ENCODE data around the gene POU2F2. TPM values are rescaled to one million over a fixed set of nuclear protein-coding genes. Genes with fewer than 3 reads are reported as not detected.

Gene POU2F2
- total RNA-seq, 2 donors from 2014 or later: 0.11 to 0.83 TPM

- H3K27me3 ChIP-seq: no peaks in the 10 kb centered on the region
- H3K27ac ChIP-seq: no peak overlapping the region
- DNase-seq (ENCODE audit: low spot score): no peak
- peaks cover 0 to 16% of the 10 kb centered on the region in 2 donors for H3K4me1 ChIP-seq
- H3K36me3 ChIP-seq: peaks cover 46% of the 10 kb centered on the region
- H3K9me3 ChIP-seq: no peaks in the 10 kb centered on the region
- TF ChIP-seq, protein P1, sequence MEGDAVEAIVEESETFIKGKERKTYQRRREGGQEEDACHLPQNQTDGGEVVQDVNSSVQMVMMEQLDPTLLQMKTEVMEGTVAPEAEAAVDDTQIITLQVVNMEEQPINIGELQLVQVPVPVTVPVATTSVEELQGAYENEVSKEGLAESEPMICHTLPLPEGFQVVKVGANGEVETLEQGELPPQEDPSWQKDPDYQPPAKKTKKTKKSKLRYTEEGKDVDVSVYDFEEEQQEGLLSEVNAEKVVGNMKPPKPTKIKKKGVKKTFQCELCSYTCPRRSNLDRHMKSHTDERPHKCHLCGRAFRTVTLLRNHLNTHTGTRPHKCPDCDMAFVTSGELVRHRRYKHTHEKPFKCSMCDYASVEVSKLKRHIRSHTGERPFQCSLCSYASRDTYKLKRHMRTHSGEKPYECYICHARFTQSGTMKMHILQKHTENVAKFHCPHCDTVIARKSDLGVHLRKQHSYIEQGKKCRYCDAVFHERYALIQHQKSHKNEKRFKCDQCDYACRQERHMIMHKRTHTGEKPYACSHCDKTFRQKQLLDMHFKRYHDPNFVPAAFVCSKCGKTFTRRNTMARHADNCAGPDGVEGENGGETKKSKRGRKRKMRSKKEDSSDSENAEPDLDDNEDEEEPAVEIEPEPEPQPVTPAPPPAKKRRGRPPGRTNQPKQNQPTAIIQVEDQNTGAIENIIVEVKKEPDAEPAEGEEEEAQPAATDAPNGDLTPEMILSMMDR (IDR thresholded peaks at IDR 0.05): no peak
- H3K4me3 ChIP-seq: no peak overlapping the region
These were observed 52.1 kb downstream of the POU2F2 start for GRCh38 chr19:42079886-42080763.

DNA sequence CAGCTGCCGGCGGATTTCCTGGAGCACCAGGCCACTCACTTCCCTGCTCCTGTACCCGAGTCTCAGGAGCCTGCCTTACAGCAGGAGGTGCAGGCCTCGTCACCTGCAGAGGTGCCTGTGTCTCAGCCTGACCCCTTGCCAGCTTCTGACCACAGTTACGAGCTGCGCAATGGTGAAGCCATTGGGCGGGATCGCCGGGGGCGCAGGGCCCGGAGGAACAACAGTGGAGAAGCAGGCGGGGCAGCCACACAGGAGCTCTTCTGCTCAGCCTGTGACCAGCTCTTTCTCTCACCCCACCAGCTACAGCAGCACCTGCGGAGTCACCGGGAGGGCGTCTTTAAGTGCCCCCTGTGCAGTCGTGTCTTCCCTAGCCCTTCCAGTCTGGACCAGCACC is 53.0 kb downstream of the POU2F2 start:
- peaks cover 46% of the 10 kb centered on the region for H3K36me3 ChIP-seq

GRCh38 chr19:42078538-42079275 is 53.5 kb downstream of the POU2F2 start:
- Histone ChIP-seq H3K36me3 (peaks cover 46% of the 10 kb centered on the region), H3K27me3 (no peaks in the 10 kb centered on the region), H3K4me1 (peaks cover 0 to 22% of the 10 kb centered on the region in 2 donors), H3K4me3 (no peak overlapping the region), H3K27ac (no peak overlapping the region), H3K9me3 (no peaks in the 10 kb centered on the region)
- TF ChIP-seq, protein P1 (IDR thresholded peaks at IDR 0.05): no peak
- DNase-seq (ENCODE audit: low spot score): no peak

More for the DNA sequence above, 53.0 kb downstream of the POU2F2 start:
- no peak for DNase-seq (ENCODE audit: low spot score)
- H3K27me3 ChIP-seq: no peaks in the 10 kb centered on the region
- no peak overlapping the region for H3K4me3 ChIP-seq
- H3K9me3 ChIP-seq: no peaks in the 10 kb centered on the region
- peaks cover 0 to 22% of the 10 kb centered on the region in 2 donors for H3K4me1 ChIP-seq
- no peak overlapping the region for H3K27ac ChIP-seq
- TF ChIP-seq, protein P1 (IDR thresholded peaks at IDR 0.05): no peak

- no peak for DNase-seq (ENCODE audit: low spot score)
- peaks cover 0 to 22% of the 10 kb centered on the region in 2 donors for H3K4me1 ChIP-seq
- H3K27me3 ChIP-seq: no peaks in the 10 kb centered on the region
- TF ChIP-seq, protein P1 (IDR thresholded peaks at IDR 0.05): no peak
- H3K4me3 ChIP-seq: no peak overlapping the region
- H3K36me3 ChIP-seq: peaks cover 40% of the 10 kb centered on the region
- H3K27ac ChIP-seq: no peak overlapping the region
- H3K9me3 ChIP-seq: no peaks in the 10 kb centered on the region
These were observed 54.2 kb downstream of the POU2F2 start for GRCh38 chr19:42078058-42078457.

GRCh38 chr19:42076380-42076944 is 55.8 kb downstream of the POU2F2 start:
- Histone ChIP-seq H3K9me3 (no peaks in the 10 kb centered on the region), H3K27me3 (no peaks in the 10 kb centered on the region), H3K36me3 (peaks cover 28% of the 10 kb centered on the region), H3K4me3 (peak overlapping the region; percentile 77 to 85), H3K27ac (peak overlapping the region; percentile 93 to 98), H3K4me1 (peaks cover 0 to 22% of the 10 kb centered on the region in 2 donors)
- TF ChIP-seq, protein P1 (IDR thresholded peaks at IDR 0.05): no peak
- no peak for DNase-seq (ENCODE audit: low spot score)

All from right atrium auricular region (tissue), 2 donors.